Retinal pigment epithelial cell (primary cell): Measurements from ENCODE around the gene PI4KA.
A peak's percentile ranks its signal among the peaks of the same experiment; 100 is the strongest.

ENCODE experiments used
- DNase-seq: peaks from one replicate; pipeline ENCODE4 v3.0.0-alpha.2; 2010; ENCODE audit warnings: low read depth
- H3K4me3 ChIP-seq: 2 replicates; pipeline ENCODE4 v1.5.1; 2011; ENCODE audit warnings: mild to moderate bottlenecking, low read length, control low read depth, moderate library complexity
- TF ChIP-seq, protein P1 (sequence below): conservative IDR thresholded peaks from 2 replicates; pipeline ENCODE4 v1.5.1; 2011; ENCODE audit warnings: low read depth, low read length, control low read depth, inconsistent platforms

The PI4KA gene

DNA sequence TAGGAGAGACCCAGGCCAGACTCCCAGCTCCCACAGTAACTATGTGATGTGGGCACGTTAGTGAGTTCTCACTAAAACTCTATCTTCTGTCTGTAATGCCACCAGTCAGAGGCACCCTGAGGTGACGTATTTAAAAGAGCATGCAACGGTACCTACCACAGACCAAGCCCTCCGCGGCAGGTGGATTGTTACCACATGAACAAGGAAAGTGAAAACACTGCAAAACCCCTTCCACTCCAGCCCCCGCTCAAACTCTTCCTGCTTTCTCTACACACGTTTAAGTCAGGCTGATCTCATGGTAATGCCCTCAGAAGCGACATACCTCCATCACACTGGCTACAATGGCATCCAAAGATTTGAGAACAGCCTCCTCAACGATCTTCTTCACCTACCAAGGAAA, 48.0 kb downstream of the PI4KA start:
- no peak overlapping the region for H3K4me3 ChIP-seq
- TF ChIP-seq, protein P1, sequence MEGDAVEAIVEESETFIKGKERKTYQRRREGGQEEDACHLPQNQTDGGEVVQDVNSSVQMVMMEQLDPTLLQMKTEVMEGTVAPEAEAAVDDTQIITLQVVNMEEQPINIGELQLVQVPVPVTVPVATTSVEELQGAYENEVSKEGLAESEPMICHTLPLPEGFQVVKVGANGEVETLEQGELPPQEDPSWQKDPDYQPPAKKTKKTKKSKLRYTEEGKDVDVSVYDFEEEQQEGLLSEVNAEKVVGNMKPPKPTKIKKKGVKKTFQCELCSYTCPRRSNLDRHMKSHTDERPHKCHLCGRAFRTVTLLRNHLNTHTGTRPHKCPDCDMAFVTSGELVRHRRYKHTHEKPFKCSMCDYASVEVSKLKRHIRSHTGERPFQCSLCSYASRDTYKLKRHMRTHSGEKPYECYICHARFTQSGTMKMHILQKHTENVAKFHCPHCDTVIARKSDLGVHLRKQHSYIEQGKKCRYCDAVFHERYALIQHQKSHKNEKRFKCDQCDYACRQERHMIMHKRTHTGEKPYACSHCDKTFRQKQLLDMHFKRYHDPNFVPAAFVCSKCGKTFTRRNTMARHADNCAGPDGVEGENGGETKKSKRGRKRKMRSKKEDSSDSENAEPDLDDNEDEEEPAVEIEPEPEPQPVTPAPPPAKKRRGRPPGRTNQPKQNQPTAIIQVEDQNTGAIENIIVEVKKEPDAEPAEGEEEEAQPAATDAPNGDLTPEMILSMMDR: no peak
- DNase-seq: no peak

DNA sequence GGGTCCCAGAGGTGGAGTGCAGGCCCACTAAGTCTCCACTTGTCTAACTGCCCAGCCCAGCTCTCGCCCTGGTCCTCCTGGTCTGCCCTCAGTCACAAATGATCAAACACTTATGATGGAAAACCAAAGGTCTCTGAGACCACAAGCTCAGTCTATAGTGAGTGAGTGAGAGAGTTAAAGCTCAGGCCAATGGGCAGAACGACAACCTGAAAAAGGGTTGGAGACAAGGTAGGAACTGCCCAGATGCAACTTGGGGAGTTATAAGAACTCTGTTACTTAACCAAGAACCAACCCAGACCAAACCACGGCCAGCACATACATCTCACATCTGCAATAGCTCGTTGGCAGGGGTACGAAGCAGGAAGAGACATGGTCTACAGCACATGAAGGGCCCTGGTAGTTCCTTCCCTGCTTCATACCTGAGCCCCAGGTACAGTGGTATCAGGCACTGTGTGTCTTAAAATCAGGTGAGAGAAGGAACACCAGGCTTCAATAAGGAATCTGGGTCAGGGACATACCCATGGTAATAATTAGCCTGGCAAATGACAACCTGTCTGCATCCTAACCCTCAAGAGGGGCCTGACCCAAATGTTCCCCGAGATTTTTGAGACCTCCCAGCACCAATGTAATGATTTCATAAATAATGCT, 48.9 kb downstream of the PI4KA start:
- no peak for DNase-seq
- TF ChIP-seq, protein P1: no peak
- no peak overlapping the region for H3K4me3 ChIP-seq

DNA sequence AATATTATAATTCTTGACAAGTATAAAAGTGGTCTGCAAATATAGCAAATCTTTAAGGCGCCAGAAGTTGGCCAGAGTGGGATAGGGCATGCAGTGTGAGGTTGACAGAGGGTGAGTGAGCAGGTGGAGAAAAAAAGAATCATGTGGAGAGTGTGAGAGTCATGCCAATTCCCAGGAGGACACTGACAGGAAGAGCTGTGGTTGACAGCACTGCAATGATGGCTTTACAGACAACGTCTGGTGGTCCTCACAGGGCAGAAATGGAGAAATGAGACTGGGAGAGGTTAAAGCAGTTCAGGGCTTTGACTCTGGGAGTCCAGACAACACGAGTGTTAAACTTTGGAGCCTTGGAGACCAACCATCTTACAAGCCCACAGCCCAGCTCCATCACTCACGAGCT, 49.8 kb downstream of the PI4KA start:
- H3K4me3 ChIP-seq: no peak overlapping the region
- TF ChIP-seq, protein P1: no peak
- no peak for DNase-seq

DNA sequence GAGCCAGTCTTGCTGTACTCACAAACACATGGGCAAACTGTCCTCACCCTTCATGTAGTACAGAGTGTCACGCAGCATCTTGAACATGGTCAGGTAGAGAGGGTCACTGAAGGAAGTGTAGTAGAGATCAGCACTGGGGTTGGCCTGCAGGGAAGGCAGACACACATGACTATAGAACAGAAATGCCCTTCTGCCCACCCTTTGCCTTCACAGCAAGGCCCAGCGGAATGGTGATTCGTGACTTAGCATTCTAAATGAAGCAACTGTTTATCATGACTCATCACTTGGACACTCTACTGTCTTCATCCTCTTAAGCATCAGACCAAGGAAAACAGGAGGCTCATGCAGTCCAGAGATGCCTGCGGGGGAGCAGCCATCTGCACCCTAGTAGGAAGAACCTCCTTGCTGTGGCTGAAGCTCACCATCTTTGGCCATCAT, 51.3 kb downstream of the PI4KA start:
- TF ChIP-seq, protein P1: no peak
- DNase-seq: no peak
- H3K4me3 ChIP-seq: no peak overlapping the region

DNA sequence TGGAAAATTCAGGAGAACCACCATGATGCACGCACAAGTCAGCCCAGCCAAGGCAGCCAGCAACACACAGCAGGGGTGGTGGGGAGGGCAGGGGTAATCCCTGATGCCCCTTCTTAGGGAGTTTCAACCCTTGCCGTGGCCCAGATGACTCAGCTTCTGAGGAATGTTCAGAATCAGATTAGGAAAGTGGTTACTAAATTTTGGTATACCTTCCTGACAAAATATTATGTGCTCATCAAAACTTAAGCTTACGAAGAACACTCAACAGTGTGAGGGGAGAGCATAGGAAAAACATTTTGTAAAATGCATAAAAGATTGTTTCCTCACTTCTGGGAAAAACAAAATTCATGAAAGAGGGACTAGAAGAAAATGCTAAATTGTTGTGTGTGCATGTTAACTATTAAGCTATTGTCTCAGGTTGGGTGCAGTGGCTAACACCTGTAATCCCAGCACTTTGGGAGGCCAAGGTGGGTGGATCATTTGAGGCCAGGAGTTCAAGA, 52.6 kb downstream of the PI4KA start:
- DNase-seq: no peak
- H3K4me3 ChIP-seq: no peak overlapping the region
- TF ChIP-seq, protein P1: no peak

DNA sequence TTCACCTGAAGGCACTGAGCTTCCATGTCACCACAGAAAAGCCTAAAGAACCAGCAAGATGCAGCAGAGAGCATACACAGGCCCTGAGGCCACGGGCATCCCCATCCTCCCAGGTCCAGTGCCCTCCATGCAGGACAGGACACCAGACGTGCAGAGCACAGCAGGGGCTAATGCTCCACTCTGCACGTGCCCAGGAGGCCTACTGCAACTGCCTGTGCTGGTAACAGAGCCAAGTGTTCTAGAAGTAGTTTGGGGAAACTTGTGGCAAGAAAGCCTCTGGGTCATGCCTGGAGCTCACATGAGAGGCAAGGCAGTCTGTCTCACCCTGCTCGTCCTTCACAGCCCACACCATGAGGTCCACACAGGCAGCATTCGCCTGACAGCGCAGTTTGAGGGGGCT, 54.0 kb downstream of the PI4KA start:
- no peak overlapping the region for H3K4me3 ChIP-seq
- DNase-seq: no peak
- TF ChIP-seq, protein P1: no peak

DNA sequence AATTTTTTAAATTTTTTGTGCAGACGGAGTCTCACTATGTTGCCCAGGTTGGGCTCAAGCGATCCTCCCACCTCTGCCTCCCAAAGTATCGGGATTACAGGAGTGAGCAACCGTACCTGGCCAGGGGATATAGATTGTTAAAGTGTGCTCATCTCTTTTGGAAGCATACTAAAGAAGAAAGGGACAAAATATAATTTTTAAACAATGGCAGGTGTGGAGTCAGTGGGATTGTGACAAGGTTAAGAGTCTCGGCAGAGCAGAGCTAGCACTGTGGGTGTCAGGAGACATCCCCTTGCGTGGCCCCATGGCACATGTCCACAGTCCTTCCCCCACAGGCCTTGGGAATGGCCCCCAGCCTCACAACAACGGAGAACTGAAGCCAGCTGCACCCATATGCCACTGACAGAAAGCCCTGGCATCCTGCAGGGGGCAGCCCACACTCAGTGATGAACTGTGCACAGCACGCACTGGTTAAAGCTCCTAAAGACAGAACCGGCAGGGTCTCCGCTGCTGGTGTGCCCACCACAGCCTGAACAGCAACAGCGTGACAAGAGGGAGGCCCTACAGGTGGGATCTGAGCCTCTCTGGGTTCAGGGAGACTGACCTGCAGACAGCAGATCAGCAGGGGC, 54.8 kb downstream of the PI4KA start:
- H3K4me3 ChIP-seq: no peak overlapping the region
- TF ChIP-seq, protein P1: peak; percentile 73
- no peak for DNase-seq
